Stimulated activated CD8-positive, alpha-beta memory T cell treated with anti-CD3 and anti-CD28 coated beads, Interleukin-15, amount 100 ng/mL, for 4 hours (primary cell): ENCODE data around the gene PAK1.
"Not testable (repeated sequence)": the region's sequence is repeated elsewhere in the genome, so short reads cannot be mapped to it uniquely, and the experiment has no call there.

ENCODE experiments used
- DNase-seq, 2 donors: peaks; one replicate each; pipeline ENCODE4 v3.0.0-alpha.2; 2020; ENCODE audit warnings: low read depth in 2 of 2

The PAK1 gene

GRCh38 chr11:77473801-77474683, at the start of gene PAK1:
TSS of gene PAK1 (minus strand) at chr11:77474094. CDS start at chr11:77392520, 81,574 bp downstream.
- peak; percentile 80 to 83 for DNase-seq

DNA sequence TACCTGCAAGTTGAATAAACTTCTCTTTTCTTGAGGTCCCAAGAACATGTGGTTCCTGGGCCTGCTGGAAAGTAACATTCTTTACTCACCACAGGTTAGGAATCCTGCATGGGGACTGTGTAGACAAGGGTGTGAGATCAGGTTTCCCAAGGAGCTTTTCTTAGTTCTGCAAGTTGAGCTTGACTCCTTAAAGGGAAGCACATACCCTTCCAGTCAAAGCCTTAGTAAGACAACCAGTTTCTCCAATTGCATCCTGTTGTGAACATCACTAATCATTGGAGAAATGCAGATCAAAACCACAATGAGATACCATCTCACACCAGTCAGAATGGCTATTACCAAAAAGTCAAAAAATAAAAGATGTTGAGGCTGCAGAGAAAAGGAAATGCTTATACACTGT, 48.3 kb upstream of the PAK1 start:
- no peak for DNase-seq

GRCh38 chr11:77519847-77520246, 46.0 kb upstream of the PAK1 start:
- no peak for DNase-seq

DNA sequence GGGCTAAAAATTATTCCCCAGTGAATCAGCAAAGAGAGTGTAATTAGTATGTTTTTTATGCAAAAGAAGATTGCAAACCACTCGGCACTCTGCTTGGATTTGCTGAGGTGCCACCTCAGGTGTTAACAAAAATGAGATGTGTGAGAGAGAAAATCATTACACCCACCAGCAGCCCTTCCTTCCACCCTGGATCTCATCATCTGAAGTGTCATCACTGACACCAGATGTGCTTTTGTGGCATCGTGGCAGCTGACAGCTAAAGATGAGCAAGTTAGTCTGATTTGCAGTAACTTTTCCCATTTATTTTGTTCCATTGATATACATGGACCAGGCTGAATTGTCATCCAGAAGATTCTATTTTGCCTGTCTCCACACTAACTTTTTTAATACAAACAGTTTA, 44.6 kb upstream of the PAK1 start:
- no peak for DNase-seq

- DNase-seq, result no peak
Measured at GRCh38 chr11:77517753-77518152, 43.9 kb upstream of the PAK1 start.

GRCh38 chr11:77517226-77517625, 43.3 kb upstream of the PAK1 start:
- DNase-seq, result no peak

- no peak for DNase-seq
Measured at GRCh38 chr11:77515483-77515882, 41.6 kb upstream of the PAK1 start.

- DNase-seq, result no peak
Measured at GRCh38 chr11:77515063-77515462, 41.2 kb upstream of the PAK1 start.

- DNase-seq, result no peak
Measured at GRCh38 chr11:77512092-77512491, 38.2 kb upstream of the PAK1 start.

- DNase-seq, result no peak
Measured at GRCh38 chr11:77510851-77511250, 37.0 kb upstream of the PAK1 start.

DNA sequence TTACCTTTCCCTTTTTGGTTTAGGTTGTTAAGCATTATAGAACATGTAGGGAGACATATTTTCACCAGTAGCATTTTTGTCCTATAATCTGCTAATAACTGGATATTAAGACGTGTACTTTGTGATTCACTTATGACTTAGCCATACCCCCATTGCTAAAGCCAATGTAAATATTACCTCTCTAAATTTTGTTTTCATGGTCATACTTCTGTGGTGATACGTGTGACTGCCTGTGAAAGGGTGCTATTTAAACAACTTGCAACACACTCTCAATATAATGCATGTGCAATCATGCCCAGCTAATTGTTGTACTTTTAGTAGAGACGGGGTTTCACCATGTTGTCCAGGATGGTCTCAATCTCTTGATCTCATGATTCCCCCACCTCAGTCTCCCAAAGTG, 36.2 kb upstream of the PAK1 start:
- DNase-seq, result no peak

GRCh38 chr11:77508019-77508418, 34.1 kb upstream of the PAK1 start:
- DNase-seq, result no peak

DNA sequence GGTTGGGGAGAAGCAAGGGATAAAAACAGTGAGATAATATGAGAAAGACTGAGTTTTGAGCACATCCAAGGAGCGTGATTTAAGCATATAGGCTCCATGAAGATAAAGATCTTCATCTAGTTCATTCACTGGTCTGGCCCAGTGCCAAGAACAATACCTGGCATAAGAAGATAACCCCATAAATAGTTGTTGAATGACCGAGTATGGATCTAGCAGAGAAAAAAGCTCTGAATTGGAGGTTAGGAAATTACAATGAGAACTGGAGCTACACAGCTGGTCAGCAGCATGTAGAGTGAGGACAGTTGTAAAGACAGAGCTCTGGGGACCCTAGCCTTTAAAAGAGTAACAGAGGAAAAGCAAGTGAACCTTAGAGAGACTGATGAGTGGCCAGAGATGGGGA, 33.0 kb upstream of the PAK1 start:
- DNase-seq, result no peak

DNA sequence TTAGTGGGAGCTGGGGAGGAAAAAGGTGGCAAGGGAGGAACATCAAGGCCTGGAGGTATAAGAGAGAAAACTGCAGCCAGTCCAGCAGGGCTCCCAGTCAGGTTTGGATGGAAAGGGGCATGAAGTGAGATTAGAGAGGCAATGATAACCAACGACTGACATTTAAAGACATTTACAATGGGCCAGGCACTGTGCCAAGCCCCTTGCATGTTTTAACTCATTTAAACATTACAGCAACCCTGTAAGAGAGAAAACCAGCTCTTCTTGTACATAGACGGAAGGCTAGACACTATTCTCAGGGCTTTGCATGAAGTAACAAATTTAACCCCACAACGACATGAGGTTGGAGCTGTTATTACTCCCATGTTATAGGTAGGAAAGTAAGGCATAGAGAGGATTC, 32.1 kb upstream of the PAK1 start:
- DNase-seq, result no peak

DNA sequence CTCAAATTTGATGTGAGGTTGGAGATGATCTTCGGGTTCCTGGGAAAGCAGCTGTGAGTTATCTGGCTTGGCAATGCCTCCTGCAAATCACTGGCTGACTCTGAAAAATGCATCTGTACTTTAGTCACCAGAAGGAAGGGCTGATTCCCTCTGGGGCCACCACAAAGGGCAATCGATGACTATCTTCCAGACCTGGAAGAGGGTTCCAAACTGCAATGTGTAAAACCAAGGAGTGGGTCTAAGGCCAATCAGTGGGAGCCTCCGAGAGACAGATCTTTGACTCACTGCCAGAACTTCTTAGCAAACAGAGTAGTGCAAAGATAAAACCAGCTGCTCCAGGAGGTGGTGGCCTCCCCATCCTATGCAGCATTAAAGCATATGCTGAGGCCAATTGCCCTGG, 29.1 kb upstream of the PAK1 start:
- DNase-seq, result no peak

GRCh38 chr11:77502346-77502905, 28.5 kb upstream of the PAK1 start:
- DNase-seq, result no peak

- DNase-seq, result no peak
Measured at GRCh38 chr11:77501758-77502157, 27.9 kb upstream of the PAK1 start.

DNA sequence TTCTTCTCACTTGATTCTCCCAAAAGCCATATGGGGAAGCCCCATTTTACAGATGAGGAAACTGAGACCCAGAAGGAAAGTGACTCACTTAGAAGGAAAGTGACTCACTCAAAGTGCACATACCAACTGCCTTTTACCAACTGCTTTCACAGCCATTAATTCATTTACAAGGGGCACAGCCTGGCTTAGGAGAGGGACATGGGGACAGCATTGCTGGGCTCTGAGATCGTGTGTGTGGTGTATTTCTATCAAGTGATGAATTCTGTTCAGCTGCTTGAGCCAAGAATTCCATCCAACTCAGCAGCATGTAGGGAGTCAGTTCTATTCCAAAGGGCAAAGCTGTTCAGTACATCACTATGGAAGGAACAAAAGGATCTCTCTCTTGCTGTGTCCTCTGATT, 23.5 kb upstream of the PAK1 start:
- no peak for DNase-seq

GRCh38 chr11:77495526-77495925, 21.6 kb upstream of the PAK1 start:
- DNase-seq, result no peak

DNA sequence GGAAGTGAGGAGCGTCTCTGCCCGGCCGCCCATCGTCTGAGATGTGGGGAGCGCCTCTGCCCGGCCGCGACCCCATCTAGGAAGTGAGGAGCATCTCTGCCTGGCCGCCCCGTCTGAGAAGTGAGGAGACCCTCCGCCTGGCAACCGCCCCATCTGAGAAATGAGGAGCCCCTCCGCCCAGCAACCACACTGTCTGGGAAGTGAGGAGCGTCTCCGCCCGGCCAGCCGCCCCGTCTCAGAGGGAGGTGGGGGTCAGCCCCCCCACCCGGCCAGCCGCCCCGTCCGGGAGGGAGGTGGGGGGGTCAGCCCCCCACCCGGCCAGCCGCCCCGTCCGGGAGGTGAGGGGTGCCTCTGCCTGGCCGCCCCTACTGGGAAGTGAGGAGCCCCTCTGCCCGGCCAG, 16.1 kb upstream of the PAK1 start:
- DNase-seq, result not testable (repeated sequence)

- no peak for DNase-seq
Measured at GRCh38 chr11:77487790-77488189, 13.9 kb upstream of the PAK1 start.

DNA sequence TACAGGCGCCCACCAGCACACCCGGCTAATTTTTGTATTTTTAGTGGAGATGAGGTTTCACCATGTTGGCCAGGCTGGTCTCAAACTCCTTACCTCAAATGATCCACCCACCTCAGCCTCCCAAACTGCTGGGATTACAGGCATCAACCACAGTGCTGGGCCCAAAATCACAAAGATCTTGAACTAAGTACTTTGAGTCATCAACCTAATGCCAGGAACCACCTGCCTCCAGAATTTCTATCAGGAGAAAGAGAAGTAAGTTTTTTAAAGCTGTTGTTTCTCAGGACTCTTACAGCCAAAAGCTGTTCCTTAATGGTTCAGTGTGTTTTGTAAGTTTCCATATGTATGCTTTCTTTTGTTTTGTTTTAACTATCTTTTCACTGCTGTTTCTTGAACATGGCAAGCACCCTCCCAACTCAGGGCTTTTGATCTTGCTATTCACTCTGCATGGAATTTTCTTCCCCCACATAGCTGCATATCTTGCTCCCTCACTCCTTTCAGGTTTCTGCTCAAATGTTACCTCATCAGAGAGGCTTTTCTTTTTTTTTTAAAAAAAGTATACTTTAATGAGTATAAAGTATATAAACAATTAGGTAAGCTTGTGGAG, 6.0 kb upstream of the PAK1 start:
- no peak for DNase-seq

GRCh38 chr11:77475206-77475605, 1.3 kb upstream of the PAK1 start:
- DNase-seq, result no peak
